PC-3 (cell line): Measurements from ENCODE around the gene ACTR2. TPM values are rescaled to one million over a fixed set of nuclear protein-coding genes. Genes with fewer than 3 reads are reported as not detected.

Source experiments
- ATAC-seq: fragments of 200-7000 bp; cut with Tn5 transposase; 2 replicates; pipeline ENCODE4 v1.9.1; 2020; ENCODE audit warnings: mild to moderate bottlenecking, moderate library complexity
- BruUV-seq: library from RNA; stranded (reverse); fragments of 400-500 nt; replicated peaks from 2 replicates; lab custom pipeline; 2021; lab: Mats Ljungman, UMichigan
- CTCF ChIA-PET: fragments of 300-600 bp; sonication (Branson Sonifier 250); formaldehyde crosslinking; loops from one replicate; lab custom pipeline; 2022; ENCODE audit warnings: antibody characterized with exemption; lab: Charles Lee
- POLR2A ChIA-PET: fragments of 300-600 bp; sonication (Branson Sonifier 250); formaldehyde crosslinking; loops from one replicate; lab custom pipeline; 2022; ENCODE audit warnings: antibody characterized with exemption; ENCODE audit not compliant: unreplicated experiment; lab: Charles Lee
- DNase-seq: peaks from one replicate; pipeline ENCODE4 v3.0.0-alpha.2; 2015
- H2AFZ ChIP-seq: fragments of 300-600 bp; sonication (generic); 2 replicates; pipeline ENCODE4 v1.6.0; 2016; ENCODE audit warnings: antibody characterized with exemption, low read length
- H3F3A ChIP-seq: fragments of 300-600 bp; sonication (generic); one replicate; pipeline ENCODE4 v1.6.0; 2017; ENCODE audit warnings: antibody characterized with exemption, low read length, control low read depth, mild to moderate bottlenecking; ENCODE audit not compliant: unreplicated experiment
- H3K27ac ChIP-seq: fragments of 300-600 bp; sonication (generic); 2 replicates; pipeline ENCODE4 v1.5.1; 2016; ENCODE audit warnings: mild to moderate bottlenecking, low read length
- H3K27me3 ChIP-seq: fragments of 300-600 bp; sonication (generic); 2 replicates; pipeline ENCODE4 v1.6.1; 2016; ENCODE audit warnings: low read length, mixed read lengths
- H3K36me3 ChIP-seq: fragments of 300-600 bp; sonication (generic); 2 replicates; pipeline ENCODE4 v1.6.1; 2016; ENCODE audit warnings: low read depth, mixed run types, low read length, mixed read lengths
- H3K4me1 ChIP-seq: fragments of 300-600 bp; sonication (generic); 2 replicates; pipeline ENCODE4 v1.5.1; 2016; ENCODE audit warnings: low read length; ENCODE audit not compliant: insufficient read depth
- H3K4me2 ChIP-seq: fragments of 300-600 bp; sonication (generic); 2 replicates; pipeline ENCODE4 v1.6.0; 2016; ENCODE audit warnings: low read length
- H3K4me3 ChIP-seq: fragments of 300-600 bp; sonication (generic); 2 replicates; pipeline ENCODE4 v1.5.1; 2016; ENCODE audit warnings: mild to moderate bottlenecking, low read length, mixed read lengths
- H3K79me2 ChIP-seq: fragments of 300-600 bp; sonication (generic); 2 replicates; pipeline ENCODE4 v1.6.1; 2017; ENCODE audit warnings: low read length, mixed read lengths
- H3K9ac ChIP-seq: fragments of 300-600 bp; sonication (generic); 2 replicates; pipeline ENCODE4 v1.6.0; 2016; ENCODE audit warnings: mild to moderate bottlenecking, low read length
- H3K9me2 ChIP-seq: fragments of 300-600 bp; sonication (generic); replicated peaks from 2 replicates; pipeline ENCODE4 v1.6.1; 2016; ENCODE audit warnings: mixed run types, low read length, mixed read lengths
- H3K9me3 ChIP-seq: fragments of 300-600 bp; sonication (generic); 2 replicates; pipeline ENCODE4 v1.6.1; 2016; ENCODE audit warnings: low read length, mixed read lengths
- H4K20me1 ChIP-seq: fragments of 300-600 bp; sonication (generic); 2 replicates; pipeline ENCODE4 v1.6.1; 2016; ENCODE audit warnings: low read length, mixed read lengths
- EZH2 ChIP-seq: fragments of 300-600 bp; sonication (generic); IDR thresholded peaks from one replicate; pipeline ENCODE4 v1.6.1; 2017; ENCODE audit warnings: antibody characterized with exemption, mild to moderate bottlenecking, low read length; ENCODE audit not compliant: unreplicated experiment
- EZH2phosphoT487 ChIP-seq: fragments of 300-600 bp; sonication (generic); IDR thresholded peaks from 2 replicates; pipeline ENCODE4 v1.6.1; 2018; ENCODE audit warnings: mild to moderate bottlenecking, antibody characterized with exemption, low read length, borderline replicate concordance
- intact Hi-C: fragments of 100-400 bp; cut with micrococcal nuclease; formaldehyde crosslinking; loops from 2 replicates; pipeline ENCODE4 v1.9.0; 2023
- total RNA-seq: library from RNA; depleted of rRNA; stranded (reverse); fragments of >200 nt; gene quantifications from 2 replicates; pipeline ENCODE4 v1.2.3, GENCODE V29; 2014
- TF ChIP-seq, protein P1 (sequence below): fragments of 300-600 bp; sonication (generic); conservative IDR thresholded peaks from 2 replicates; pipeline ENCODE4 v1.5.1; 2017; ENCODE audit warnings: antibody characterized with exemption, low read depth, mild to moderate bottlenecking, low read length

ACTR2 gene
- total RNA-seq, 1 experiment from 2014 or later = 56.7 TPM

GRCh38 chr2:65300761-65301711, 73.4 kb downstream of the ACTR2 start:
- TF ChIP-seq, protein P1, sequence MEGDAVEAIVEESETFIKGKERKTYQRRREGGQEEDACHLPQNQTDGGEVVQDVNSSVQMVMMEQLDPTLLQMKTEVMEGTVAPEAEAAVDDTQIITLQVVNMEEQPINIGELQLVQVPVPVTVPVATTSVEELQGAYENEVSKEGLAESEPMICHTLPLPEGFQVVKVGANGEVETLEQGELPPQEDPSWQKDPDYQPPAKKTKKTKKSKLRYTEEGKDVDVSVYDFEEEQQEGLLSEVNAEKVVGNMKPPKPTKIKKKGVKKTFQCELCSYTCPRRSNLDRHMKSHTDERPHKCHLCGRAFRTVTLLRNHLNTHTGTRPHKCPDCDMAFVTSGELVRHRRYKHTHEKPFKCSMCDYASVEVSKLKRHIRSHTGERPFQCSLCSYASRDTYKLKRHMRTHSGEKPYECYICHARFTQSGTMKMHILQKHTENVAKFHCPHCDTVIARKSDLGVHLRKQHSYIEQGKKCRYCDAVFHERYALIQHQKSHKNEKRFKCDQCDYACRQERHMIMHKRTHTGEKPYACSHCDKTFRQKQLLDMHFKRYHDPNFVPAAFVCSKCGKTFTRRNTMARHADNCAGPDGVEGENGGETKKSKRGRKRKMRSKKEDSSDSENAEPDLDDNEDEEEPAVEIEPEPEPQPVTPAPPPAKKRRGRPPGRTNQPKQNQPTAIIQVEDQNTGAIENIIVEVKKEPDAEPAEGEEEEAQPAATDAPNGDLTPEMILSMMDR = no peak
- TF ChIP-seq EZH2phosphoT487 = no peak
- TF ChIP-seq EZH2 = no peak
- Histone ChIP-seq H3K9ac (peak overlapping the region; percentile 68), H3K4me1 (peaks cover 39% of the 10 kb centered on the region), H3F3A (peaks cover 7% of the 10 kb centered on the region), H3K79me2 (no peaks in the 10 kb centered on the region), H3K27me3 (no peaks in the 10 kb centered on the region), H3K27ac (peak overlapping the region; percentile 92), H3K9me3 (no peaks in the 10 kb centered on the region), H3K4me3 (peak overlapping the region; percentile 46; the same call in 1 of the 2 replicates), H3K9me2 (no peaks in the 10 kb centered on the region), H3K36me3 (no peaks in the 10 kb centered on the region; the same call in 1 of the 2 replicates), H3K4me2 (peak overlapping the region; percentile 76), H2AFZ (peak overlapping the region; percentile 46), H4K20me1 (no peaks in the 10 kb centered on the region)
- intact Hi-C loops = loop anchor here (2.0 to 10.0 kb wide), 2 partner anchors 20 to 64 kb away; no protein-coding TSS in a partner anchor
- ATAC-seq (peak; percentile 78), DNase-seq (peak; percentile 80)
- CTCF ChIA-PET = interaction anchor here (0.5 to 0.7 kb wide), 4 partner anchors 72 to 379 kb away, joined by 3 to 7 read pairs (median 5); no protein-coding TSS in a partner anchor
- POLR2A ChIA-PET = interaction anchor here (0.6 kb wide), 1 partner anchor 38 kb away, joined by 17 read pairs; no protein-coding TSS in a partner anchor
- no TSS peak for BruUV-seq

GRCh38 chr2:65305934-65306333, 78.3 kb downstream of the ACTR2 start:
- TF ChIP-seq, protein P1 = no peak
- no peak for TF ChIP-seq EZH2phosphoT487
- TF ChIP-seq EZH2 = no peak
- H3K27me3 ChIP-seq = no peaks in the 10 kb centered on the region
- H3K9ac ChIP-seq = no peak overlapping the region
- no peak overlapping the region for H3K4me2 ChIP-seq
- H3F3A ChIP-seq = no peaks in the 10 kb centered on the region
- peaks cover 9% of the 10 kb centered on the region for H3K36me3 ChIP-seq
- H3K9me3 ChIP-seq = no peaks in the 10 kb centered on the region
- H3K79me2 ChIP-seq = no peaks in the 10 kb centered on the region
- H3K27ac ChIP-seq = no peak overlapping the region
- no peak overlapping the region for H3K4me3 ChIP-seq
- no peaks in the 10 kb centered on the region for H3K9me2 ChIP-seq
- ChIA-PET POLR2A (interaction anchor here (0.6 kb wide), 1 partner anchor 102 kb away, joined by 5 read pairs; no protein-coding TSS in a partner anchor), CTCF (no interaction called here)
- BruUV-seq = no TSS peak
- intact Hi-C loops = loop anchor here (10.0 kb wide), 1 partner anchor 59 kb away; no protein-coding TSS in a partner anchor
- DNase-seq (no peak), ATAC-seq (no peak)
- no peaks in the 10 kb centered on the region for H4K20me1 ChIP-seq
- H2AFZ ChIP-seq = no peak overlapping the region
- H3K4me1 ChIP-seq = peaks cover 36% of the 10 kb centered on the region
